GM18858 (cell line): ENCODE measurements around the gene RFPL4AL1.
"Not testable (repeated sequence)": the region's sequence is repeated elsewhere in the genome, so short reads cannot be mapped to it uniquely, and the experiment has no call there.

ENCODE experiments used
- ATAC-seq: cut with Tn5 transposase; IDR thresholded peaks from one replicate; pipeline ENCODE4 v1.9.1; 2021; ENCODE audit not compliant: unreplicated experiment

RFPL4AL1 gene

GRCh38 chr19:55768818-55769217 is at the start of gene RFPL4AL1:
RFPL4AL1 (plus strand) TSS chr19:55769118; CDS start chr19:55771805, 2,687 bp downstream.
- not testable (repeated sequence) for ATAC-seq

DNA sequence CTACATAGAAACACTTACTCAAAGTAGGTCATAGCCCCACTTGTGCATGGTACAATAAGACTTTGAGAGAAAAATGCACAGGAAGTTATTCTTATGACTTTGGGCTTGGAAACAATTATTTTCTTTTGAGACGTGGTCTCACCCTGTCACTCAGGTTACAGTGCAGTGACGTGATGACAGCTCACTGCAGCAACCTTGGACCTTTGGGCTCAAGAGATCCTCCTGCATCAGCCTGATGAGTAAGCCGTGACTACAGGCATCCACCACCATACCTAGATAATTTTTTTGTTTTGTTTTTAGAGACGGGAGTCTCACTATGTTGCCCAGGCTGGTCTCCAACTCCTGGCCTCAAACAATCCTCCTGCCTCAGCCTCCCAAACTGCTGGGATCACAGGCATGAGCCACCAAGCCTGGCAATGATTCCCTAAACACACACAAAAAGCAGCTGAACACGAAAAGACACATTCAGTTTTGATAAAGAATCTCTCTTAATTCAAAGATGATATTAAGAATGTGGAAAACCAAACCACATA is 48.6 kb upstream of the RFPL4AL1 start:
- no peak for ATAC-seq

DNA sequence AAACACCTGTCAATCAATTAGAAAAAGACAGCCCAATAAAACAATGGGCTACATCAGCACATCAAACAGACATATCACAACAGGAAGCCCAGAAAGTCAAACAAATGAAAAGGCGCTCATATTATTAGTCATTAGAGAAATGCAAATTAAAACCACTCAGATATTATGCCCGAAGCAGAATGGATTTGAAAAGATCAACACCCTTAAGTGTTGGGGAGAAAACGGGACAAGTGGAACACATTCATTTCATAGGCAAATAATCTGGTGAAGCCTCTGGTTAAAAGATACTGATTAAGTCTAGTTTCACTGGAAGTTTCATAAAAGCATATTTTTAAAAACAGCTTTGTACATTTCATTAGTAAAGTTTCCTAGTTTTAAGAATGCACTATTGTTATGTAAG is 48.1 kb upstream of the RFPL4AL1 start:
- no peak for ATAC-seq

- ATAC-seq = no peak
Observed at GRCh38 chr19:55723491-55723890, 45.4 kb upstream of the RFPL4AL1 start.

DNA sequence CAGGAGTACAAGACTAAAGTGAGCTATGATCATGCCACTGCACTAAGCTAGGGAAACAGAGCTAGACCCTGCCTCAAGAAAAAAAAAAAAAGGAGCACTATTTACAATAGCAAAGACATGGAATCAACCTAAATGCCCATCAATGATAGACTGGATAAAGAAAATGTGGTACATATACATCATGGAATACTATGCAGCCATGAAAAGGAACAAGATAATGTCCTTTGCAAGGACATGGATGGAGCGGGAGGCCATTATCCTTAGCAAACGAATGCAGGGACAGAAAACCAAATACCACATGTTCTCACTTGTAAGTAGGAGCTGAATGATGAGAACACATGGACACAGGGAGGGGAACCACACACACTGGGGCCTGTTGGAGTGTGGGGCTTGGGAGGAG is 38.5 kb upstream of the RFPL4AL1 start:
- ATAC-seq = not testable (repeated sequence)

DNA sequence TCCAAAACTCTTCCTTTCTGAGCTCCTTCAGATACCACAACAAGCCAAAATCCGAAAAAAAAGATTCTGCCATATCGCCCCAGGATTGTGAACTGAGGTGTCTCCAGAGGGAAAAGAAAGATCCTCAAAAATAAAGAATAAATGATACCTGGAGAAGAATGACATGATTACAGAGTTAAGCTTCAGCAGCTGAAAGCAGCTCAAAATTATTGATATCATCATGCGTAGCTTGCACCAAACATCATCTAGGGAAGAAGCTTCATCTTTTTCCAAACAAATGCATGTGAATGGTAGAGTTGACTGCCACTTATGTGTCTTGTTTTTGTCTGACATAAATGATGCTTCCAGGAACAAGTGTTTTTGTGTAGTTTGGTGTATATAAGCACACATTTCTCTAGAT is 30.6 kb upstream of the RFPL4AL1 start, which contains the start of gene NLRP9:
Gene NLRP9 (minus strand): TSS at position 101 of the 400 bp plus-strand sequence. CDS start 28 bp downstream, at position 73.
- ATAC-seq = no peak

- no peak for ATAC-seq
Observed at GRCh38 chr19:55750715-55751114, 18.2 kb upstream of the RFPL4AL1 start.

DNA sequence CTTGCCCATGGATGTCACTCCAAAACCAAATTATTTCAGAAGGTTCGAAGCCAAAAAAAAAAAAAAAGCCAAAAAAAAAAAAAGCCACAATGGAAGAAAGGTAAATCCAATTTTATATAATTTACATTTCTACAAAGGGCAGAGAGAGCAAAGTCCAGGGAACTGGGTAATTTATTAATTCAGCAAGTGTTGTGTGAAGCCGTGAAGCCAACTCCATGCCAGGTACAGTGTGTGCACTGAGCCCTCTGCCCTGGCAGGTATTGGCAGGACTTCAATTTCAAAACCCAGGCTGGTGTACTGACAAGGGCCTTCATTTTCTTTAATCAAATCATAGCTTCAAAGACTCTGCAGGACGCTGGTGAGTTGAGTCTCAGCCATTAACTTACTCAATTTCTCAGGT is 15.5 kb upstream of the RFPL4AL1 start:
- no peak for ATAC-seq

DNA sequence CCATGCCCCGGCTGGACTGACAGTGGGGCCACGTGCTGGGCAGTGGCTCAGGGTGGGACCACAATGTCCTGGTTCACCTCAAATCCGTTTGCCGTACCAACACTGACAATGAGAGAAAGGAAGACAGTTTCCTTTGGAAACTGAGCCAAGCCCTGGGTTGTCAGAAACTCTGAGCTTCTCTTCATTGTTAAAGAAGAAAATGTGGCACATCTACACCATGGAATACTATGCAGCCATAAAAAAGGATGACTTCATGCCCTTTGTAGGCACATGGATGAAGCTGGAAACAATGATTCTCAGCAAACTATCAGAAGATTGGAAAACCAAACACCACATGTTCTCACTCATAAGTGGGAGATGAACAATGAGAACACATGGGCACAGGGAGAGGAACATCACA is 12.1 kb upstream of the RFPL4AL1 start:
- ATAC-seq = not testable (repeated sequence)

GRCh38 chr19:55758797-55759196 is 10.1 kb upstream of the RFPL4AL1 start, which contains the start of gene RFPL4A:
RFPL4A (plus strand) TSS chr19:55759097; CDS start chr19:55761801, 2,704 bp downstream.
- ATAC-seq = not testable (repeated sequence)

DNA sequence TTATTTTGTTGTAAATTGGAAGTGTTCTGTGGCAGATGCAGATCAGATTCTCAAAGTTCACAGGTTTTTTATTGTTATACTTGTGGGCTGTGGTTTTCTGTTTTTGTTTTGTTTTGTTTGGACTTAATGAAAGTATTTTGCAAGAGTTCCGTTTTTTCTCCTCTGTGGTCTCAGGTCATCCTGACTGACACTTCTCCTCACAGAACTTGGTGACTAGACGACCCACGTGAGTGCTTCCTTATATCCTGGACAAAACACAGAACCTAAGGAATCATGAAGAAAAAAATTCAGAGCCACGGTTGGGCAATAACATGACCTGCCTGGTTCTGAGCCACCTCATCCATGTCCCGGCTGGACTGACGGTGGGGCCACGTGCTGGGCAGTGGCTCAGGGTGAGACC is 2.5 kb upstream of the RFPL4AL1 start:
- no peak for ATAC-seq

DNA sequence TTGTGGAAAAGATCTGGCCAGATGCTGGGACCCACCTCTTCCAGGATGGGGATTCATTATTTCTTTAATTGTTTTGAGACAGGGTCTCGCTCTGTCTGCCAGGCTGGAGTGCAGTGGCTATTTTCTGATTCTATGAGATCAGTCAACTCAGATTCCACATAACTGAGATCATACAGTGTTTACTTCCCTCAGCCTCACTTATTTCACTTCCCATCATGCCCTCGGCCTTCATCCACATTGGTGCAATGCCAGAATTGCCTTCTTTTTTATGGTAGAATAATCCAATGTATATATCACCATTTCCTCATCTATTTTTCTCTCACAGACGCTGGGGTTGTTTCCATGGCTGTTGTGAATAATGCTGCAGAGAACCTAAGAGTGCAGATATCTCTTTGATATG is 714 bp downstream of the RFPL4AL1 start:
- ATAC-seq = not testable (repeated sequence)

DNA sequence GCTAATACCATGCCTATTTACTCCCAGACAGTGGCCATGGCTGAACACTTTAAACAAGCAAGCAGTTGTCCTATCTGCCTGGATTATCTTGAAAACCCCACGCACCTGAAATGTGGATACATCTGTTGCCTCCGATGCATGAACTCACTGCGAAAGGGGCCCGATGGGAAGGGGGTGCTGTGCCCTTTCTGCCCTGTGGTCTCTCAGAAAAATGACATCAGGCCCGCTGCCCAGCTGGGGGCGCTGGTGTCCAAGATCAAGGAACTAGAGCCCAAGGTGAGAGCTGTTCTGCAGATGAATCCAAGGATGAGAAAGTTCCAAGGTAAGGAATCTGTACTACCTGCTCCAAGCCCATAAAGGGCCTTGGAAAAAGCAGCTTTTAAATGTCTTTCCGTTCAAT is 8.6 kb downstream of the RFPL4AL1 start:
- ATAC-seq = no peak

DNA sequence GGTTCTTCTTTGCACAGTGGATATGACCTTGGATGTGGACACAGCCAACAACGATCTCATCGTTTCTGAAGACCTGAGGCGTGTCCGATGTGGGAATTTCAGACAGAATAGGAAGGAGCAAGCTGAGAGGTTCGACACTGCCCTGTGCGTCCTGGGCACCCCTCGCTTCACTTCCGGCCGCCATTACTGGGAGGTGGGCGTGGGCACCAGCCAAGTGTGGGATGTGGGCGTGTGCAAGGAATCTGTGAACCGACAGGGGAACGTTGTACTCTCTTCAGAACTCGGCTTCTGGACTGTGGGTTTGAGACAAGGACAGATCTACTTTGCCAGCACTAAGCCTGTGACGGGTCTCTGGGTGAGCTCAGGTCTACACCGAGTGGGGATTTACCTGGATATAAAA is 9.4 kb downstream of the RFPL4AL1 start:
- ATAC-seq = no peak

DNA sequence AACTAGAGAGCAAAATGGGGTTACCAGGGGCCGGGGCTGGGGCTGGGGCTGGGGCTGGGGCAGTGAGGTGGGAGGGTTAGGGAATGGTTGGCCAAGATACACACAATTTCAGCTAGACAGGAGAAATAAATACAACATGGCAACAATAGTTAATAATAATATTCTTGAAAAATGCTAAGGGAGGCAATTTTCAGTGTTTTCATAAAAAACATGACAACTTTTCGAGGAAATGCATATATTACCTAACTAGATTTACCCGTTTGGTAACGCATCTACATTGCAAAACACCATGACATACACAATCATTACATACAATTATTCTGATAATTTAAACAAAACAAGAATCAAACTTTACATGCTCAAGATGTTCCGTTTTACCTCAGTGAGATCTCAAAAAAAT is 12.2 kb downstream of the RFPL4AL1 start:
- no peak for ATAC-seq

DNA sequence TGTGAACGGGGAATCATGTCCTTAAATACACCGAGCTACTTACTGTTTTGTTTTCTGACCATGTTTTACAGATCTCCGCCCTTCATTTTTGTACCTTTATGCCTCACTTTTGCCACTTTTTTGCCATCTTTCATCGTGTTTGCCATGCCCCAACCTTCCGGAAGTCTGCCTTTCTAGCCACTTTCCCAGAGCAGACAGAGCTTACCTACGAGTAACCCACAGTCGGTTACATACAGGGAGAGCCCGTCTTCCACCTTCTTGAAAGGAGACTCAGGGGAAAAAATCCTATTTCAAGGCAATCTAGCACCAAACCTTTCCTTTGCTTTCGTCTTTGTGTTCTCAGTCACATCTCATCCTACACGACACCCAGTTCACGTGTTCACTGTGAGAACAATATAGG is 26.1 kb downstream of the RFPL4AL1 start:
- ATAC-seq = no peak

- ATAC-seq = no peak
Observed at GRCh38 chr19:55801416-55801815, 32.5 kb downstream of the RFPL4AL1 start.

DNA sequence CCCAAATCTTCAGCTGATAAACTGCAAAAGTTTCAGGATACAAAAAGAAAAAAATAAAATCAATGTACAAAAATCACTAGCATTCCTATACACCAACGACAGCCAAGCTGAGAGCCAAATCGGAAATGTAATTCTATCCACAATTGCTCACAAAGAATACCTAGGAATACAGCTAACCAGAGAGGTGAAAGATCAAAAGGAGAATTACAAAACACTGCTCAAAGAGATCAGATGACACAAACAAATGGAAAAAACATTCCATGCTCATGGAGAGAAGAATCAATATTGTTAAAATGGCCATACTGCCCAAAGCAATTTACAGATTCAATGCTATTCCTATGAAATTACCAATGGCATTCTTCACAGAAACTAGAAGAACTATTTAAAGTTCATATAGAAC is 33.4 kb downstream of the RFPL4AL1 start:
- no peak for ATAC-seq

DNA sequence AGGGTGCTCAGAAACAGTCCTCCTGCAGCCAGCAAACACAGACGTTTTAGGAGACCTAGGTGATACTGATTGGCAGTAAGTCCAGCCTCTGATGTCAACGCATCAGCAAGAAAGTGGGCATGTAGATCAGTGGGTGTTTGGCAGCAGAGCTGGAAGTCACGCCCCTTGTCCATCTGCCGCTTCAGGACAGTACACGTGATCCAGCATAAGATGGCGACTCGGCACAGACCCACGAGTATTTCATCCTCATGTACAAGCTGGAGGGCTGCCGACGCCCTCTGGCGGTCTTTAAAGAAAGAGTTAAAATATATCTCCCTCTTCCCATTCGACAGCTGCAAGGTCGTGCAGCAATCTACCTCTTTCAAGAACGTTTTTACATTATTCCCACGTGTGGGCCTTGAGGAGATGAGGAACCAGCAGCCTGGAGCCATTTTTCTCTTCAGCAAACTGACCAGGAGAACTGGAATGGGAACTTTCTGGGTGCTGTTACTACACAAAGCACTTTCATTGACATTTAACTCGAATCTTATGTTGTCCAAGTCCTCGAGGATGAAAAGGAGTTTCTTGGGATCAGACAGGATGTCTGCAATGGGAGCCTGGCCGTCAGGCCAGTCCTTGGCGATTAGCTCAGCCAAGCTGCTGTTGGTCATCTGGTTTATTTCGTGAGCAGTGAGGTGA is 40.6 kb downstream of the RFPL4AL1 start:
- no peak for ATAC-seq

- ATAC-seq = no peak
Observed at GRCh38 chr19:55811340-55811739, 42.4 kb downstream of the RFPL4AL1 start.

- ATAC-seq = no peak
Observed at GRCh38 chr19:55812449-55812848, 43.5 kb downstream of the RFPL4AL1 start.

- no peak for ATAC-seq
Observed at GRCh38 chr19:55813906-55814305, 45.0 kb downstream of the RFPL4AL1 start.

- ATAC-seq = no peak
Observed at GRCh38 chr19:55820037-55820436, 51.1 kb downstream of the RFPL4AL1 start.
